Endothelial cell of umbilical vein (primary cell): ENCODE data around the gene AGFG1. TPM values are rescaled to one million over a fixed set of nuclear protein-coding genes. Genes with fewer than 3 reads are reported as not detected.

ENCODE experiments used
- BruUV-seq: library from RNA; stranded (reverse); fragments of 400-500 nt; replicated peaks from 2 replicates; lab custom pipeline; 2021; lab: Mats Ljungman, UMichigan
- CTCF ChIA-PET: fragments of 300-600, 350-600 bp; sonication (Branson Sonifier 250); formaldehyde crosslinking; loops from one replicate; lab custom pipeline; 2021; ENCODE audit warnings: antibody characterized with exemption, inconsistent platforms; lab: Charles Lee
- POLR2A ChIA-PET: fragments of 300-600, 350-600 bp; sonication (Branson Sonifier 250); formaldehyde crosslinking; loops from one replicate; lab custom pipeline; 2021; ENCODE audit warnings: antibody characterized with exemption, inconsistent platforms; lab: Charles Lee
- DNase-seq: peaks from one replicate; pipeline ENCODE4 v3.0.0-alpha.2; 2011; ENCODE audit warnings: low read depth, low spot score
- FAIRE-seq: peaks from 2 replicates; lab custom pipeline; 2011; peaks lifted over from hg19 to GRCh38; lab: Jason Lieb, UNC
- H2AFZ ChIP-seq: 2 replicates; pipeline ENCODE4 v1.6.0; 2012; ENCODE audit warnings: low read depth, low read length, control low read depth, inconsistent platforms
- H3K27ac ChIP-seq: 2 replicates; pipeline ENCODE4 v1.5.1; 2011; ENCODE audit warnings: low read depth, mild to moderate bottlenecking, control low read depth, low read length, moderate library complexity; ENCODE audit not compliant: insufficient read depth
- H3K27me3 ChIP-seq, 2 experiments: 2 replicates each; pipeline versions ENCODE4 v1.6.0 to v1.6.1; 2011; ENCODE audit warnings: low read length in 2 of 2, mixed read lengths in 1 of 2; ENCODE audit not compliant: control insufficient read depth in 2 of 2, insufficient read depth in 2 of 2
- H3K36me3 ChIP-seq, 2 experiments: 2 replicates in 1 of 2; 3 replicates in 1 of 2; pipeline ENCODE4 v1.5.1; 2011; ENCODE audit warnings: low read length in 2 of 2, mild to moderate bottlenecking in 1 of 2, moderate library complexity in 1 of 2; ENCODE audit not compliant: control insufficient read depth in 2 of 2, insufficient read depth in 2 of 2; ENCODE audit errors: extremely low read depth in 1 of 2
- H3K4me1 ChIP-seq: 3 replicates; pipeline ENCODE4 v1.5.1; 2011; ENCODE audit warnings: mild to moderate bottlenecking, low read length; ENCODE audit not compliant: control insufficient read depth, insufficient read depth; ENCODE audit errors: extremely low read depth
- H3K4me2 ChIP-seq: 2 replicates; pipeline ENCODE4 v1.6.1; 2011; ENCODE audit warnings: low read length, control low read depth, mixed read lengths; ENCODE audit not compliant: insufficient read depth
- H3K4me3 ChIP-seq, 3 experiments: fragments of 200-600 bp in 1 of 3; sonication (generic), shearing (Covaris generic) in 1 of 3; replicated peaks in 1 of 3; 2 replicates each; pipeline ENCODE4 v1.5.1; 2011 to 2016; ENCODE audit warnings: control low read depth in 3 of 3, low read length in 3 of 3, mild to moderate bottlenecking in 2 of 3, inconsistent platforms in 1 of 3, low read depth in 1 of 3, moderate library complexity in 1 of 3; ENCODE audit not compliant: insufficient read depth in 1 of 3
- H3K79me2 ChIP-seq: 2 replicates; pipeline ENCODE4 v1.6.0; 2012; ENCODE audit warnings: low read length, inconsistent platforms; ENCODE audit not compliant: control insufficient read depth, insufficient read depth
- H3K9ac ChIP-seq: replicated peaks from 2 replicates; pipeline ENCODE3; 2011; ENCODE audit warnings: low read length, control low read depth; ENCODE audit not compliant: insufficient read depth; ENCODE audit errors: extremely low read depth
- H3K9me1 ChIP-seq: replicated peaks from 3 replicates; pipeline ENCODE4 v1.6.0; 2011; ENCODE audit warnings: mild to moderate bottlenecking, low read length; ENCODE audit not compliant: control insufficient read depth, insufficient read depth; ENCODE audit errors: extremely low read depth
- H3K9me3 ChIP-seq: replicated peaks from 2 replicates; pipeline ENCODE4 v1.5.1; 2012; ENCODE audit warnings: low read length, inconsistent platforms; ENCODE audit not compliant: control insufficient read depth, insufficient read depth
- H4K20me1 ChIP-seq: replicated peaks from 2 replicates; pipeline ENCODE3; 2011; ENCODE audit warnings: mild to moderate bottlenecking, low read length; ENCODE audit not compliant: control insufficient read depth, insufficient read depth; ENCODE audit errors: extremely low read depth
- CTCF ChIP-seq, 2 donors: IDR thresholded peaks; 1 replicate in 1 of 2; 2 replicates in 1 of 2; pipeline ENCODE4 v1.5.1; 2011; ENCODE audit warnings: low read length in 2 of 2, mild to moderate bottlenecking in 2 of 2, moderate library complexity in 2 of 2, control low read depth in 1 of 2, inconsistent platforms in 1 of 2, low read depth in 1 of 2; ENCODE audit not compliant: insufficient read depth in 1 of 2; ENCODE audit errors: extremely low read depth in 1 of 2
- EZH2 ChIP-seq: IDR thresholded peaks from 2 replicates; pipeline ENCODE4 v1.6.1; 2012; ENCODE audit warnings: borderline replicate concordance, low read depth, mild to moderate bottlenecking, moderate library complexity, low read length, inconsistent platforms; ENCODE audit not compliant: severe bottlenecking
- FOS ChIP-seq: IDR thresholded peaks from 2 replicates; pipeline ENCODE4 v1.6.1; 2011; ENCODE audit warnings: mild to moderate bottlenecking, low read length, moderate library complexity, borderline replicate concordance; ENCODE audit not compliant: insufficient read depth
- GATA2 ChIP-seq: IDR thresholded peaks from 2 replicates; pipeline ENCODE4 v1.7.0; 2011; ENCODE audit warnings: low read depth, mild to moderate bottlenecking, moderate library complexity, mixed read lengths, low read length; ENCODE audit not compliant: insufficient read length, insufficient read depth
- JUN ChIP-seq: IDR thresholded peaks from 2 replicates; pipeline ENCODE4 v1.6.1; 2011; ENCODE audit warnings: borderline replicate concordance, low read depth; ENCODE audit not compliant: insufficient read length, insufficient read depth
- MAX ChIP-seq: IDR thresholded peaks from 2 replicates; pipeline ENCODE4 v1.6.1; 2011; ENCODE audit not compliant: insufficient read depth, insufficient read length
- MYC ChIP-seq: IDR thresholded peaks from one replicate; pipeline ENCODE4 v1.6.1; 2011; ENCODE audit warnings: mild to moderate bottlenecking, low read depth, low read length
- POLR2A ChIP-seq: IDR thresholded peaks from 2 replicates; pipeline ENCODE4 v1.6.1; 2012; ENCODE audit warnings: low read depth, mild to moderate bottlenecking, control low read depth, low read length
- POLR2AphosphoS5 ChIP-seq: IDR thresholded peaks from 2 replicates; pipeline ENCODE4 v1.6.1; 2012; ENCODE audit warnings: low read depth, mild to moderate bottlenecking, control low read depth, low read length, moderate library complexity; ENCODE audit not compliant: insufficient read depth
- dilution Hi-C: fragments of 300-500 bp; cut with MboI; formaldehyde crosslinking; loops from one replicate; pipeline ENCODE4 v1.15.0; 2019; ENCODE audit warnings: low sequenced_read_pairs; ENCODE audit not compliant: extremely low pct_ligation_motif_present
- intact Hi-C: fragments of 100-400 bp; cut with micrococcal nuclease; formaldehyde crosslinking; loops from one replicate; pipeline ENCODE4 v1.10.0; 2022
- polyA plus RNA-seq, 4 experiments: library from polyadenylated mRNA; depleted of rRNA in 3 of 4; stranded (reverse) in 3 of 4; unstranded in 1 of 4; fragments of >200 nt; gene quantifications; 2 replicates each; pipeline versions ENCODE4 v1.2.1 to v1.2.3, GENCODE V29; 2011 to 2012; ENCODE audit warnings: missing spikeins in 1 of 4
- total RNA-seq: library from RNA; stranded (reverse); gene quantifications from 2 replicates; pipeline ENCODE4 v1.2.3, GENCODE V29; 2021

Gene AGFG1
- total and polyA plus RNA-seq, 2 donors (not counting 3 experiments of a cell fraction or from before 2014, with no cell fraction given) = 87.9 to 106 TPM

GRCh38 chr2:227536445-227536844 is 64.5 kb downstream of the AGFG1 start:
- Histone ChIP-seq H3K27ac (no peak overlapping the region), H3K4me1 (no peaks in the 10 kb centered on the region), H3K27me3 (no peaks in the 10 kb centered on the region), H4K20me1 (peaks cover 2% of the 10 kb centered on the region), H3K9me3 (no peaks in the 10 kb centered on the region), H3K9ac (no peak overlapping the region), H3K36me3 (peaks cover 8 to 19% of the 10 kb centered on the region in 2 experiments), H3K9me1 (no peaks in the 10 kb centered on the region), H2AFZ (no peak overlapping the region), H3K79me2 (peaks cover 3% of the 10 kb centered on the region), H3K4me2 (no peak overlapping the region), H3K4me3 (no peak overlapping the region)
- BruUV-seq = no TSS peak
- ChIA-PET CTCF (no interaction called here), POLR2A (no interaction called here)
- TF ChIP-seq MYC = no peak
- no peak for TF ChIP-seq POLR2AphosphoS5
- no peak for TF ChIP-seq GATA2
- no peak for TF ChIP-seq EZH2
- TF ChIP-seq MAX = no peak
- TF ChIP-seq FOS = no peak
- TF ChIP-seq POLR2A = no peak
- TF ChIP-seq JUN = no peak
- TF ChIP-seq CTCF (IDR thresholded peaks at IDR 0.05; ENCODE audit: extremely low read depth in 1 of 2, insufficient read depth in 1 of 2, low read depth in 1 of 2, low read length in 2 of 2) = no peak
- DNase-seq (no peak), FAIRE-seq (no peak)
- intact Hi-C loops = no loop called here
- dilution Hi-C loops = no loop called here
